A549 (cell line): ENCODE measurements around the gene CX3CL1.

Source experiments
- CEBPB ChIP-seq, 2 experiments: fragments of >200 bp in 1 of 2; sonication (Bioruptor Twin) in 1 of 2; formaldehyde crosslinking in 1 of 2; IDR thresholded peaks; 2 replicates each; pipeline ENCODE4 v1.6.1; 2012 to 2016
- CHD2 ChIP-seq: fragments of 150-350 bp; IDR thresholded peaks from 2 replicates; pipeline ENCODE4 v1.6.1; 2014; ENCODE audit warnings: low read length; ENCODE audit not compliant: partially characterized antibody
- CHD4 ChIP-seq: fragments of 200-600 bp; sonication (generic); IDR thresholded peaks from 2 replicates; pipeline ENCODE4 v1.6.1; 2016; ENCODE audit warnings: antibody characterized with exemption, mild to moderate bottlenecking, borderline replicate concordance
- ESRRA ChIP-seq: fragments of 150-350 bp; IDR thresholded peaks from 2 replicates; pipeline ENCODE4 v1.6.1; 2014; ENCODE audit warnings: mild to moderate bottlenecking, low read length, borderline replicate concordance
- FOSL2 ChIP-seq, 2 experiments: fragments of 450-650 bp in 1 of 2; fragments of >200 bp in 1 of 2; sonication (Bioruptor Twin) in 1 of 2; formaldehyde crosslinking; IDR thresholded peaks; 2 replicates each; pipeline versions ENCODE4 v1.5.0 to v1.6.1; 2016 to 2020; ENCODE audit warnings: mild to moderate bottlenecking in 1 of 2, moderate library complexity in 1 of 2
- JUN ChIP-seq, 2 experiments: fragments of >200 bp; sonication (Bioruptor Twin); formaldehyde crosslinking; IDR thresholded peaks; 2 replicates in 1 of 2; 3 replicates in 1 of 2; pipeline ENCODE4 v1.6.1; 2016 to 2017
- MAFK ChIP-seq: fragments of 450-650 bp; IDR thresholded peaks from 2 replicates; pipeline ENCODE4 v1.6.1; 2014; ENCODE audit not compliant: partially characterized antibody
- PBX3 ChIP-seq: IDR thresholded peaks from 2 replicates; pipeline ENCODE4 v1.6.1; 2012
- POLR2A ChIP-seq: IDR thresholded peaks from 2 replicates; pipeline ENCODE4 v1.6.1; 2012; ENCODE audit warnings: mild to moderate bottlenecking, low read length
- RCOR1 ChIP-seq: fragments of 150-350 bp; IDR thresholded peaks from 2 replicates; pipeline ENCODE4 v1.6.1; 2014; ENCODE audit warnings: antibody characterized with exemption, low read length, low read depth
- RNF2 ChIP-seq: fragments of 200-600 bp; sonication (generic); IDR thresholded peaks from 2 replicates; pipeline ENCODE4 v1.6.1; 2016; ENCODE audit warnings: low read depth, mild to moderate bottlenecking, antibody characterized with exemption, moderate library complexity, borderline replicate concordance
- SMC3 ChIP-seq: fragments of >200 bp; sonication (Bioruptor Twin); formaldehyde crosslinking; IDR thresholded peaks from 3 replicates; pipeline ENCODE4 v1.6.1; 2018; ENCODE audit warnings: inconsistent platforms
- TF ChIP-seq, protein P1 (sequence below): fragments of >200 bp; sonication (Bioruptor Twin); formaldehyde crosslinking; IDR thresholded peaks from 3 replicates; pipeline ENCODE4 v1.5.1; 2016
- TF ChIP-seq, protein P2 (sequence below): IDR thresholded peaks from 2 replicates; pipeline ENCODE4 v1.6.1; 2012

DNA sequence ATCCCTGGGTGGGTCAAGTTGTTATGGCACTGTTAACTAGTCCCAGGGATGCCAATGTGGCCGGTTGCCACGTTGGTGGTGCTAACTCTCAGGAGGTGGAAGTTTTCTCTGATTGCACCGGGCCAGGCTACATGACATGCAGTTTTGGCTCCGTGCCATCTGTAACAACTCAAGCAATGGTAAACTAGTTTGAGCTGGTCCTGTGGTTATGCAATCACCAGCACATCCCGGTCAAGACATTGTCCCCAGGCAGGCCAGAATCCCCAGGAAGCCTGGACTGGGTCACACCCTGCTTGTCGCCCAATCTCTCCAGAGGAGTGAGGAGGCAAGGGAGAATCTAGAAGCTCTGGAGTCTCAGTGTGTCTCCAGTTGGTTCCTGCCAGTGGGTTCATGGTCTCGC, 22.2 kb downstream of the CX3CL1 start:
- TF ChIP-seq POLR2A (no peak), CEBPB (IDR thresholded peaks at IDR 0.05) (peak; percentile 28 to 51; a peak in 1 of 4 replicates), JUN (IDR thresholded peaks at IDR 0.05) (no peak), MAFK (no peak), SMC3 (no peak), ESRRA (no peak), PBX3 (no peak), RCOR1 (no peak), FOSL2 (IDR thresholded peaks at IDR 0.05) (no peak), FOSL2 (CRISPR knock-in tag; IDR thresholded peaks at IDR 0.05) (no peak), CHD2 (no peak), CHD4 (no peak), RNF2 (no peak)
- TF ChIP-seq, protein P1, sequence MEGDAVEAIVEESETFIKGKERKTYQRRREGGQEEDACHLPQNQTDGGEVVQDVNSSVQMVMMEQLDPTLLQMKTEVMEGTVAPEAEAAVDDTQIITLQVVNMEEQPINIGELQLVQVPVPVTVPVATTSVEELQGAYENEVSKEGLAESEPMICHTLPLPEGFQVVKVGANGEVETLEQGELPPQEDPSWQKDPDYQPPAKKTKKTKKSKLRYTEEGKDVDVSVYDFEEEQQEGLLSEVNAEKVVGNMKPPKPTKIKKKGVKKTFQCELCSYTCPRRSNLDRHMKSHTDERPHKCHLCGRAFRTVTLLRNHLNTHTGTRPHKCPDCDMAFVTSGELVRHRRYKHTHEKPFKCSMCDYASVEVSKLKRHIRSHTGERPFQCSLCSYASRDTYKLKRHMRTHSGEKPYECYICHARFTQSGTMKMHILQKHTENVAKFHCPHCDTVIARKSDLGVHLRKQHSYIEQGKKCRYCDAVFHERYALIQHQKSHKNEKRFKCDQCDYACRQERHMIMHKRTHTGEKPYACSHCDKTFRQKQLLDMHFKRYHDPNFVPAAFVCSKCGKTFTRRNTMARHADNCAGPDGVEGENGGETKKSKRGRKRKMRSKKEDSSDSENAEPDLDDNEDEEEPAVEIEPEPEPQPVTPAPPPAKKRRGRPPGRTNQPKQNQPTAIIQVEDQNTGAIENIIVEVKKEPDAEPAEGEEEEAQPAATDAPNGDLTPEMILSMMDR = no peak
- TF ChIP-seq, protein P2, sequence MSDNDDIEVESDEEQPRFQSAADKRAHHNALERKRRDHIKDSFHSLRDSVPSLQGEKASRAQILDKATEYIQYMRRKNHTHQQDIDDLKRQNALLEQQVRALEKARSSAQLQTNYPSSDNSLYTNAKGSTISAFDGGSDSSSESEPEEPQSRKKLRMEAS = no peak
